Liver (tissue), 9 donors: ENCODE data around the gene NEIL1. TPM values are rescaled to one million over a fixed set of nuclear protein-coding genes. Genes with fewer than 3 reads are reported as not detected.

ENCODE experiments used
- DNase-seq: peaks from one replicate; pipeline ENCODE4 v3.0.0-alpha.2; 2017; ENCODE audit warnings: low spot score
- H3K27ac ChIP-seq, 2 donors: one replicate each; pipeline ENCODE4 v1.7.0; 2013; ENCODE audit warnings: inconsistent platforms in 2 of 2, low read length in 2 of 2, control low read depth in 1 of 2, low read depth in 1 of 2, mild to moderate bottlenecking in 1 of 2
- H3K27me3 ChIP-seq, 4 donors: one replicate each; pipeline versions ENCODE4 v1.6.1 to v1.7.0; 2013; ENCODE audit warnings: low read length in 3 of 4, inconsistent platforms in 1 of 4, mild to moderate bottlenecking in 1 of 4, moderate library complexity in 1 of 4; ENCODE audit not compliant: control insufficient read depth in 4 of 4, insufficient read depth in 4 of 4
- H3K36me3 ChIP-seq, 4 donors: one replicate each; pipeline versions ENCODE4 v1.6.1 to v1.7.0; 2013; ENCODE audit warnings: low read length in 3 of 4, mild to moderate bottlenecking in 3 of 4, low read depth in 1 of 4, moderate library complexity in 1 of 4; ENCODE audit not compliant: control insufficient read depth in 4 of 4, insufficient read depth in 3 of 4
- H3K4me1 ChIP-seq, 4 donors: one replicate each; pipeline versions ENCODE4 v1.6.1 to v1.7.0; 2013; ENCODE audit warnings: low read length in 3 of 4, mild to moderate bottlenecking in 3 of 4, moderate library complexity in 1 of 4; ENCODE audit not compliant: control insufficient read depth in 4 of 4, insufficient read depth in 4 of 4
- H3K4me3 ChIP-seq, 3 donors: one replicate each; pipeline versions ENCODE4 v1.6.1 to v1.7.0; 2013; ENCODE audit warnings: low read length in 3 of 3, control low read depth in 1 of 3, low read depth in 1 of 3, mild to moderate bottlenecking in 1 of 3
- H3K9ac ChIP-seq, 2 donors: one replicate each; pipeline ENCODE4 v1.7.0; 2013; ENCODE audit warnings: low read length in 2 of 2, mild to moderate bottlenecking in 2 of 2, moderate library complexity in 2 of 2, control low read depth in 1 of 2, low read depth in 1 of 2
- H3K9me3 ChIP-seq, 4 donors: one replicate each; pipeline versions ENCODE4 v1.6.1 to v1.7.0; 2013; ENCODE audit warnings: low read length in 3 of 4; ENCODE audit not compliant: control insufficient read depth in 4 of 4
- ATF3 ChIP-seq: IDR thresholded peaks from 2 replicates; pipeline ENCODE4 v1.6.1; 2016; ENCODE audit warnings: antibody characterized with exemption
- CTCF ChIP-seq: fragments of 150-350 bp; IDR thresholded peaks from 2 replicates; pipeline ENCODE4 v1.5.1; 2017; ENCODE audit warnings: improper control_type of control experiment, low read depth, low read length; ENCODE audit not compliant: missing input control
- EGR1 ChIP-seq, 2 donors: IDR thresholded peaks; 2 replicates each; pipeline ENCODE4 v1.6.1; 2016 to 2018; ENCODE audit warnings: antibody characterized with exemption in 2 of 2, low read depth in 2 of 2
- FOXA1 ChIP-seq: IDR thresholded peaks from 2 replicates; pipeline ENCODE4 v1.6.1; 2016; ENCODE audit warnings: antibody characterized with exemption
- FOXA2 ChIP-seq: IDR thresholded peaks from 2 replicates; pipeline ENCODE4 v1.6.1; 2016; ENCODE audit warnings: antibody characterized with exemption
- GABPA ChIP-seq, 2 donors: IDR thresholded peaks in 1 of 2; conservative IDR thresholded peaks in 1 of 2; 2 replicates each; pipeline ENCODE4 v1.6.1; 2016; ENCODE audit warnings: antibody characterized with exemption in 2 of 2, mild to moderate bottlenecking in 1 of 2, moderate library complexity in 1 of 2
- HNF4A ChIP-seq, 2 donors: conservative IDR thresholded peaks; 2 replicates each; pipeline ENCODE4 v1.6.1; 2016; ENCODE audit warnings: antibody characterized with exemption in 2 of 2, mild to moderate bottlenecking in 2 of 2
- HNF4G ChIP-seq: IDR thresholded peaks from 2 replicates; pipeline ENCODE4 v1.6.1; 2016; ENCODE audit warnings: antibody characterized with exemption
- JUND ChIP-seq, 2 donors: IDR thresholded peaks; 2 replicates each; pipeline ENCODE4 v1.6.1; 2016; ENCODE audit warnings: antibody characterized with exemption in 2 of 2
- NR2F2 ChIP-seq: IDR thresholded peaks from 2 replicates; pipeline ENCODE4 v1.6.1; 2016; ENCODE audit warnings: antibody characterized with exemption
- RAD21 ChIP-seq, 2 donors: IDR thresholded peaks; 2 replicates each; pipeline ENCODE4 v1.6.1; 2016; ENCODE audit warnings: antibody characterized with exemption in 2 of 2, mild to moderate bottlenecking in 2 of 2
- RXRA ChIP-seq, 2 donors: IDR thresholded peaks; 2 replicates each; pipeline ENCODE4 v1.6.1; 2017 to 2018; ENCODE audit warnings: antibody characterized with exemption in 2 of 2, mild to moderate bottlenecking in 1 of 2
- SP1 ChIP-seq: IDR thresholded peaks from 2 replicates; pipeline ENCODE4 v1.6.1; 2018; ENCODE audit warnings: antibody characterized with exemption, mild to moderate bottlenecking
- TAF1 ChIP-seq: conservative IDR thresholded peaks from 2 replicates; pipeline ENCODE4 v1.6.1; 2016; ENCODE audit warnings: antibody characterized with exemption, mild to moderate bottlenecking
- YY1 ChIP-seq: IDR thresholded peaks from 2 replicates; pipeline ENCODE4 v1.6.1; 2016; ENCODE audit warnings: antibody characterized with exemption, mild to moderate bottlenecking
- ZBTB33 ChIP-seq: IDR thresholded peaks from 2 replicates; pipeline ENCODE4 v1.6.1; 2016; ENCODE audit warnings: antibody characterized with exemption
- WGBS: extraction: QIAGEN DNeasy Blood & Tissue Kit; methylation state at CpG from one replicate; pipeline ENCODE4 v1.1.7; 2013; 5-methylcytosine and 5-hydroxymethylcytosine counted together
- polyA plus RNA-seq, 2 donors: library from polyadenylated mRNA; stranded (reverse) in 1 of 2; unstranded in 1 of 2; fragments of 200-250 nt in 1 of 2; fragments of >200 nt in 1 of 2; fragmentation: Nextera tagmentation in 1 of 2; extraction: Ambion mirVana in 1 of 2; gene quantifications; one replicate each; pipeline versions ENCODE4 v1.2.1 to v1.2.3, GENCODE V29; 2013 to 2015
- total RNA-seq, 2 donors: library from RNA; depleted of rRNA; stranded (reverse); fragments of >200 nt; gene quantifications; one replicate each; pipeline ENCODE4 v1.2.3, GENCODE V29; 2014
- TF ChIP-seq, protein P1 (sequence below): IDR thresholded peaks from 2 replicates; pipeline ENCODE4 v1.6.1; 2016; ENCODE audit warnings: antibody characterized with exemption
- TF ChIP-seq, protein P2 (sequence below): IDR thresholded peaks from 2 replicates; pipeline ENCODE4 v1.6.1; 2016; ENCODE audit warnings: antibody characterized with exemption, mild to moderate bottlenecking
- donor health status: healthy.
- donor health status: healthy.
- donor health status: healthy.
- donor health status: healthy.
- donor health status: healthy.

The NEIL1 gene
- total and polyA plus RNA-seq, 4 donors, result 5.3 to 25.8 (median 17.5) TPM

DNA sequence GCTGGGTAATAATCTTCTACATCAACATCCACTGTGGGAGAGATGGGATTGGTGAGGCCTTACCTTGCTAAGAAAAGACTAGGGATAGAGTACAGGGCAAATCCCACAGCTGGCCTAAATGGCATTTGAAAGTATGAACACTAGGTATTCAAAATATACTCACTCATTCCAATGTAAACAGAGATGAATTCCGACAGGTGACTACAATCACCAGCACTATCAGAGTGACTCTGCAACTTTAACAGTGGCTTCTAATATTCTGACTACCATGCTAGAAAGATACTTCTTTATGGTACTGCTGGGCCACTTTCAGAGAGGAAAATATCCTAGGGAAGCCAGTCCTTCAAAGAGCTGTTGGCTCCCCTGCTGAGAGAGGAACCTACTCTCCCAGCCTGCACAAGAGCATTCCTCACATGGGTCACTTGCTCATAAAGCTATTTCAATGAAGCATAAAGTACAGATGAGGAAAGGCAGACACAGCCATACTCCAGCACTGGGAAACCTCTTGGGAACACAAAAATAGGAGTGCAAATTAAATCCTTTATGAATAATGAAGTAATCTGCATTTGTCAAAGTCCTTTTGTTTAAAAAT is 43.0 kb downstream of the NEIL1 start:
- H3K27me3 ChIP-seq, result no peaks in the 10 kb centered on the region
- no peak overlapping the region for H3K9ac ChIP-seq
- no peaks in the 10 kb centered on the region for H3K4me1 ChIP-seq
- 95% methylated on average over 1 of the region's 1 CpG for WGBS
- H3K36me3 ChIP-seq, result peaks cover 7 to 85% (median 68%) of the 10 kb centered on the region in 4 donors
- no peaks in the 10 kb centered on the region for H3K9me3 ChIP-seq
- H3K27ac ChIP-seq, result no peak overlapping the region
- no peak overlapping the region for H3K4me3 ChIP-seq
- DNase-seq, result no peak
- TF ChIP-seq FOXA1 (no peak), YY1 (no peak), GABPA (IDR thresholded peaks at IDR 0.05 in 1 of 2, conservative IDR thresholded peaks at IDR 0.05 in 1 of 2) (no peak), ATF3 (no peak), FOXA2 (no peak), TAF1 (no peak), ZBTB33 (no peak), HNF4A (conservative IDR thresholded peaks at IDR 0.05) (no peak), NR2F2 (no peak), EGR1 (IDR thresholded peaks at IDR 0.05; ENCODE audit: low read depth in 2 of 2) (no peak), RAD21 (IDR thresholded peaks at IDR 0.05) (no peak), JUND (IDR thresholded peaks at IDR 0.05) (no peak), RXRA (IDR thresholded peaks at IDR 0.05) (no peak), CTCF (no peak), HNF4G (no peak), SP1 (no peak)
- TF ChIP-seq, protein P1, sequence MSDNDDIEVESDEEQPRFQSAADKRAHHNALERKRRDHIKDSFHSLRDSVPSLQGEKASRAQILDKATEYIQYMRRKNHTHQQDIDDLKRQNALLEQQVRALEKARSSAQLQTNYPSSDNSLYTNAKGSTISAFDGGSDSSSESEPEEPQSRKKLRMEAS, result no peak
- TF ChIP-seq, protein P2, sequence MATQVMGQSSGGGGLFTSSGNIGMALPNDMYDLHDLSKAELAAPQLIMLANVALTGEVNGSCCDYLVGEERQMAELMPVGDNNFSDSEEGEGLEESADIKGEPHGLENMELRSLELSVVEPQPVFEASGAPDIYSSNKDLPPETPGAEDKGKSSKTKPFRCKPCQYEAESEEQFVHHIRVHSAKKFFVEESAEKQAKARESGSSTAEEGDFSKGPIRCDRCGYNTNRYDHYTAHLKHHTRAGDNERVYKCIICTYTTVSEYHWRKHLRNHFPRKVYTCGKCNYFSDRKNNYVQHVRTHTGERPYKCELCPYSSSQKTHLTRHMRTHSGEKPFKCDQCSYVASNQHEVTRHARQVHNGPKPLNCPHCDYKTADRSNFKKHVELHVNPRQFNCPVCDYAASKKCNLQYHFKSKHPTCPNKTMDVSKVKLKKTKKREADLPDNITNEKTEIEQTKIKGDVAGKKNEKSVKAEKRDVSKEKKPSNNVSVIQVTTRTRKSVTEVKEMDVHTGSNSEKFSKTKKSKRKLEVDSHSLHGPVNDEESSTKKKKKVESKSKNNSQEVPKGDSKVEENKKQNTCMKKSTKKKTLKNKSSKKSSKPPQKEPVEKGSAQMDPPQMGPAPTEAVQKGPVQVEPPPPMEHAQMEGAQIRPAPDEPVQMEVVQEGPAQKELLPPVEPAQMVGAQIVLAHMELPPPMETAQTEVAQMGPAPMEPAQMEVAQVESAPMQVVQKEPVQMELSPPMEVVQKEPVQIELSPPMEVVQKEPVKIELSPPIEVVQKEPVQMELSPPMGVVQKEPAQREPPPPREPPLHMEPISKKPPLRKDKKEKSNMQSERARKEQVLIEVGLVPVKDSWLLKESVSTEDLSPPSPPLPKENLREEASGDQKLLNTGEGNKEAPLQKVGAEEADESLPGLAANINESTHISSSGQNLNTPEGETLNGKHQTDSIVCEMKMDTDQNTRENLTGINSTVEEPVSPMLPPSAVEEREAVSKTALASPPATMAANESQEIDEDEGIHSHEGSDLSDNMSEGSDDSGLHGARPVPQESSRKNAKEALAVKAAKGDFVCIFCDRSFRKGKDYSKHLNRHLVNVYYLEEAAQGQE, result no peak
